SU-DHL-6 (cell line): ENCODE data around the gene VPS35.

Experiments used
- H2AFZ ChIP-seq: fragments of 200-600 bp; sonication (generic); 2 replicates; pipeline ENCODE4 v1.6.1; 2014; ENCODE audit warnings: low read depth, mild to moderate bottlenecking, moderate library complexity, mixed read lengths, antibody characterized with exemption, low read length; ENCODE audit not compliant: severe bottlenecking
- H3F3A ChIP-seq: fragments of 200-600 bp; shearing (Covaris generic); 2 replicates; pipeline ENCODE4 v1.6.0; 2016; ENCODE audit warnings: antibody characterized with exemption, mild to moderate bottlenecking; ENCODE audit not compliant: insufficient read depth
- H3K27ac ChIP-seq: fragments of 200-600 bp; sonication (generic); 2 replicates; pipeline ENCODE4 v1.5.1; 2016; ENCODE audit warnings: low read depth, mild to moderate bottlenecking, low read length, moderate library complexity, mixed read lengths
- H3K27me3 ChIP-seq: fragments of 200-600 bp; sonication (generic), shearing (Covaris generic); 2 replicates; pipeline ENCODE4 v1.6.0; 2014; ENCODE audit warnings: mild to moderate bottlenecking, low read length
- H3K36me3 ChIP-seq: fragments of 200-600 bp; sonication (generic); 2 replicates; pipeline ENCODE4 v1.6.1; 2014; ENCODE audit warnings: mild to moderate bottlenecking, low read length, mixed read lengths
- H3K4me2 ChIP-seq: fragments of 300-600, 200-600 bp; shearing (Covaris generic), sonication (generic); 2 replicates; pipeline ENCODE4 v1.6.0; 2014; ENCODE audit warnings: low read length, low read depth, mild to moderate bottlenecking; ENCODE audit not compliant: poor library complexity, severe bottlenecking
- H3K4me3 ChIP-seq: fragments of 200-600 bp; sonication (generic); 2 replicates; pipeline ENCODE4 v1.5.1; 2014; ENCODE audit warnings: antibody characterized with exemption, low read length, mild to moderate bottlenecking, mixed read lengths; ENCODE audit not compliant: insufficient read depth, poor library complexity, severe bottlenecking
- H3K79me2 ChIP-seq: fragments of 200-600 bp; sonication (generic); 2 replicates; pipeline ENCODE4 v1.6.1; 2014; ENCODE audit warnings: mild to moderate bottlenecking, low read length, moderate library complexity; ENCODE audit not compliant: insufficient read depth
- H3K9ac ChIP-seq: fragments of 200-600 bp; sonication (generic); 2 replicates; pipeline ENCODE4 v1.7.0; 2014; ENCODE audit warnings: mild to moderate bottlenecking, low read length
- H3K9me2 ChIP-seq: fragments of 200-600 bp; sonication (generic); replicated peaks from 2 replicates; pipeline ENCODE4 v1.6.1; 2014; ENCODE audit warnings: low read length; ENCODE audit not compliant: insufficient read depth
- H3K9me3 ChIP-seq: fragments of 200-600 bp; sonication (generic); 2 replicates; pipeline ENCODE4 v1.6.1; 2014; ENCODE audit warnings: low read length, mixed read lengths; ENCODE audit not compliant: insufficient read depth
- H4K20me1 ChIP-seq: fragments of 200-600 bp; sonication (generic); 2 replicates; pipeline ENCODE4 v1.6.1; 2014; ENCODE audit warnings: low read depth, mild to moderate bottlenecking, antibody characterized with exemption, low read length, moderate library complexity, mixed read lengths
- CTCF ChIP-seq: fragments of 200-600 bp; sonication (generic); IDR thresholded peaks from one replicate; pipeline ENCODE4 v1.5.1; 2017; ENCODE audit warnings: antibody characterized with exemption, mild to moderate bottlenecking, low read length, moderate library complexity; ENCODE audit not compliant: insufficient read depth, poor library complexity, severe bottlenecking
- EZH2phosphoT487 ChIP-seq: fragments of 200-600 bp; sonication (generic), shearing (Covaris generic); conservative IDR thresholded peaks from 2 replicates; pipeline ENCODE4 v1.6.1; 2018; ENCODE audit warnings: mild to moderate bottlenecking, antibody characterized with exemption, low read length, moderate library complexity, mixed read lengths

The VPS35 gene

DNA sequence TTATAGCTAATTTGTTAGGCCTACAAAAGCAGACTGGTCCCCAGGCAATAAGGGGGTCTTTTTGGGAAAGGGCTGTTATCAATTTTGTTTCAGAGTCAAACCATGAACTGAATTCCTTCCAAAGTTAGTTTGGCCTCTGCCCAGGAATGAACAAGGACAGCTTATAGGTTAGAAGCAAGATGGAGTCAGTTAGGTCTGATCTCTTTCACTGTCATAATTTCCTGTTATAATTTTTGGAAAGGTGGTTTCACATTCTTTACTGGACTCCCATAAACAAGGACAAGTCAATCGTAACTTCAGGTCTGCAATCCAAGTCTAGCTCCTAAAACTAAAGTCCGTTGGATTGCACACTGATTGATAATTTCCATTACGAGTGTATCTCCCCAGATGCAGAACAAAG, 37.7 kb downstream of the VPS35 start:
- Histone ChIP-seq H3K9ac (no peak overlapping the region), H3K4me2 (no peak overlapping the region), H3K27ac (no peak overlapping the region), H3K36me3 (no peaks in the 10 kb centered on the region), H3K9me2 (no peaks in the 10 kb centered on the region), H3F3A (no peaks in the 10 kb centered on the region), H2AFZ (no peak overlapping the region), H3K4me3 (no peak overlapping the region), H4K20me1 (no peaks in the 10 kb centered on the region), H3K79me2 (no peaks in the 10 kb centered on the region), H3K27me3 (no peaks in the 10 kb centered on the region), H3K9me3 (no peaks in the 10 kb centered on the region)
- no peak for TF ChIP-seq EZH2phosphoT487
- no peak for TF ChIP-seq CTCF

DNA sequence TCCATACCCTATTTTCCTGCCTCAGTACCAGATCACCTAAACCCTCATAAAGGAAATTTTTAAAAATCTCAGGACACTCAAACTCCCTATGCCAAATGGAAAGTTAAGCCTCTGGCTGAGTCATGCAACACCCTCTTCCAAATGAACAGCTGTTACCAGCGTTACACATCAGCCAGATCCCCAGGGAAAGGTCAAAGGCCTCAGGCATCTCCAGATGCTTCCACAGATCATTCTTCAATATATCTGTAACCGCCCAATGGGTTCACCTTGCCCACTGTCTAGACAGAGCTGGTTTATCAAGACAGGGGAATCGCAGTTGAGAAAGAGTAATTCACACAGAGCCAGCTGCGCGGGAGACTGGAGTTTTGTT, 38.7 kb downstream of the VPS35 start:
- Histone ChIP-seq H3K4me2 (no peak overlapping the region), H3K9me2 (no peaks in the 10 kb centered on the region), H3F3A (no peaks in the 10 kb centered on the region), H3K4me3 (no peak overlapping the region), H3K27ac (no peak overlapping the region), H2AFZ (no peak overlapping the region), H3K36me3 (no peaks in the 10 kb centered on the region), H3K27me3 (no peaks in the 10 kb centered on the region), H4K20me1 (no peaks in the 10 kb centered on the region), H3K79me2 (no peaks in the 10 kb centered on the region), H3K9me3 (no peaks in the 10 kb centered on the region), H3K9ac (no peak overlapping the region)
- TF ChIP-seq EZH2phosphoT487 (no peak), CTCF (no peak)

DNA sequence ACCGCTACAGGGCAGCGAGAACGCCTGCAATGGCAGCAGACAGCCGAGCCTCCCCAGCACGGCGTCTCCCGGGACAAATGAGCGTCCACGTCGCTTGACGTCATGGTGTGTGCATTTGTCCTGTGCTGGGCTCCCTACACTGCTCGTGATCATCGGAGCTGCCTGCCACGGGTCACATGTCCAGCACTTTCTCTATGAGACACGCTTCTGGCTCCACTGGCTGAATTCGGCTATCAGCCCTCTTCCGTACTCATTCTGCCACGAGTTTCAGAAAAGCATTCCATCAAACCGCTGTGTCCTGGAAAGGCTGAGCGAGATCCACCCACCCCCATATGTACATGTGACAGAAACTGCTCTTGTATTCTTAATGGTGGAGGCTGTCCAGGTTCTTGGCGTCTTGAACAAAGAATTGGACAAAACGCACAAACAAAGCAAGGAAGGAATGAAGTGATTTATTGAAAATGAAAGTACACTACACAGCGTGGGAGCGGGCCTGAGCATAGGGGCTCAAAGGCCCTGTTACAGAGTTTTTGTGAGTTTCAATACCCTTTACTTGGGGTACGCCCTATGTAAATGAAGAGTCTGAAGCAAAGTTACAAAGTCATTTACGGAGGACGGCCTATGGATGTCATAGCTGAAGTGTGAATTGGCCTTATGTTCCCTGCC, 39.3 kb downstream of the VPS35 start:
- no peak overlapping the region for H3K4me2 ChIP-seq
- H4K20me1 ChIP-seq = no peaks in the 10 kb centered on the region
- no peaks in the 10 kb centered on the region for H3K9me2 ChIP-seq
- no peak overlapping the region for H3K4me3 ChIP-seq
- H3K9ac ChIP-seq = no peak overlapping the region
- no peaks in the 10 kb centered on the region for H3K36me3 ChIP-seq
- TF ChIP-seq CTCF = no peak
- TF ChIP-seq EZH2phosphoT487 = no peak
- H3K9me3 ChIP-seq = no peaks in the 10 kb centered on the region
- no peaks in the 10 kb centered on the region for H3K79me2 ChIP-seq
- no peak overlapping the region for H3K27ac ChIP-seq
- H3K27me3 ChIP-seq = no peaks in the 10 kb centered on the region
- no peaks in the 10 kb centered on the region for H3F3A ChIP-seq
- H2AFZ ChIP-seq = no peak overlapping the region
